HG03571 (cell line): ENCODE measurements around the gene BCKDHA.
"Not testable (repeated sequence)": the region's sequence is repeated elsewhere in the genome, so short reads cannot be mapped to it uniquely, and the experiment has no call there.

ENCODE experiments used
- ATAC-seq: cut with Tn5 transposase; IDR thresholded peaks from one replicate; pipeline ENCODE4 v1.9.1; 2021; ENCODE audit not compliant: unreplicated experiment

The BCKDHA gene

GRCh38 chr19:41402010-41402409 lies 4.4 kb downstream of the BCKDHA start:
- ATAC-seq = no peak

DNA sequence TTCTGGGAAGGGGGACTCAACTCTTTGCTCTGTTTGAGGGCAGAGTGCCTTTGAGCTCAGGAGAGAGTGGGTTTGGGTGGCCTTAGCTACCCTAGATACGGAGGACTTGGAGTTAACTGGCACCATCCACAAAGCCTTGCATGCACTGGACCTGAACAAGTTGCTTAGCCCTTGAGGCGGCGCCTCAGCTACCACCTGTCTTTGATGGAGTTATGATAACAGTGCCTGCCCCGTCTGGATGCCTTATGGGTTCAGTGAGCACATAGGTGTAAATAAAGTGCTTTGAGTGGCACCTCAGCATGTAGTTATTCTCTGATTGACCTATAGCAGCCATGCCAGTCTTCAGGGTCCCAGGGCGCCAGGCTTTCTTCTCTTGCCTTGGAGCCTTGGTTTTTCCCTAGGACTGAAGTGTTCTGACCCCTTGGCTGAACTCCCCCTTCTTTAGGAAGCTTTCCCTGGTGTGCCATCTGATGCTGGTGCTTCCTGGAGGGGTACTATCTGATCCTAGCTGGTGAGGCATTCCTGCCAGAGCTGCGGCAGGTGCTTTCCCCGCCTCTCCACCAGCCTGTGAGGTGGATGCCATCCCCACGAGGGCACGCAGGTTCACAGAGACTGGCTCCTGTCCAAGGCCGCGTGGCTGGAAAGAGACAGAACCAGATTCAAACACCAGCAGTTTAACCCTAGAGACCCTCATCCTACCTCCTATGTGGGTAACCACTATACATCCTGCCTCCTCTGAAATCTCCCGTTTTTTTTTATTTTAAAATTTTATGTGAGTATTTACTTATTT lies 5.8 kb downstream of the BCKDHA start:
- ATAC-seq = no peak

DNA sequence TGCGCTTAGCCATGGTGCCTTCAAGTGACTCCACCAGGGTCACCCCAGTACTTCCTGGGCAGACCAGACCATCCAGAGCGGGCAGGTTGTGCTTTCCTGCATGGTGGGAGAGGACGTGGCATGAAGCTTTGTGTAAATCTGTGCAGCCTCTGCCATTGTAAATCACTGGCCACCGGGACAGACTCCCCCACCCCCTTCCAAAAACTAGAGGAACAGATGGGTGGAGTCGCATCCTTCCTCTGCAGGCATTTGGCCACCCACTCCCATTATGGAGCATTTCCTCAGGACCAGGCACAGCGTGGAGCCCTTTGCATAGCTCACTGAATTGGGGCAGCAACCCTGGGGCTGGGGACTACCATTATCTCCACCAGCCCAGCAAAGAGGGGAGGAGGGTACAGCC lies 8.2 kb downstream of the BCKDHA start:
- no peak for ATAC-seq

GRCh38 chr19:41407271-41407670 lies 9.7 kb downstream of the BCKDHA start:
- ATAC-seq = no peak

GRCh38 chr19:41408256-41408655 lies 10.6 kb downstream of the BCKDHA start:
- no peak for ATAC-seq

- not testable (repeated sequence) for ATAC-seq
Measured at GRCh38 chr19:41408846-41409245, 11.2 kb downstream of the BCKDHA start.

DNA sequence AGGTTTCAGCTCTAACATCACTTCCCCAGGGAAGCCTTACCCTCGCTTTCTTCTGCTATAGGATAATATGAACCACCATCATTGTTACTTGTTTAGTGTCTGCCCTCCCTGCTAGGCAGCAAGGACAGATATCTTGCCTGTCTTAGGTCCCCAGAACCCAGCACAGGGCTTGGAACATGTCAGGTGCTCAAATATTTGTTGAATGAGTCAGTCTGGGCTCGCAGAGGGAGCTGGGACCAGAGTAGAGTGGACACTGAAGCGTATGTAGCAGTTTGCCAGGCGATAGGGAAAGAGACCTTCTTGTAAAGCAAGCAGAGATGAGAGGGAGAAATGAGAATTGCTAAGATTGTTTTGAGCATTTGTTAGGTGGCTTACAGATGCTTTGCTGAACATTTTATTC lies 11.7 kb downstream of the BCKDHA start:
- no peak for ATAC-seq

DNA sequence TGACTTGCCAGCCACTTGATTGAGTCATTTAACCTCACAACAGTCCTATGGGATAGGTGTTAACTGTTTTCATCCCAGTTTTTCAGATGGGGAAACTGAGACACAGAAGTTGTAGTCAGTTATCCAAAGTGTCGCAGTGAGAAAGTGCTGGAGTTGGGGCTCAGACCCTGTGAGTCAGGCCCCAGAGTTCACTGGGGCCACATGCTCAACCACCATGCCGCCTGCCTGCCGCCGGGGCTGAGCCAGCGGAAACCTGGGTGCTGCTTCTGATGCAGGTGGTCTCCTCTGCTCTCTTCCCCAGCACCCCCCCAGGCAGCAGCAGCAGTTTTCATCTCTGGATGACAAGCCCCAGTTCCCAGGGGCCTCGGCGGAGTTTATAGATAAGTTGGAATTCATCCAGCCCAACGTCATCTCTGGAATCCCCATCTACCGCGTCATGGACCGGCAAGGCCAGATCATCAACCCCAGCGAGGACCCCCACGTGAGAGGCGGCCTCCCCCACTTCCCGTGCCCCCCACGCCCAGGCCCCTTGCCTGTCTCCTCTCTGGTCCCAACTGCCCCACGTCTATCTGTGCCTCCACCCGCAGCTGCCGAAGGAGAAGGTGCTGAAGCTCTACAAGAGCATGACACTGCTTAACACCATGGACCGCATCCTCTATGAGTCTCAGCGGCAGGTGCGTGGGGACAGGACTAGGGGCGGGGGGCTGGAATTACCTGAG lies 12.9 kb downstream of the BCKDHA start:
- no peak for ATAC-seq

DNA sequence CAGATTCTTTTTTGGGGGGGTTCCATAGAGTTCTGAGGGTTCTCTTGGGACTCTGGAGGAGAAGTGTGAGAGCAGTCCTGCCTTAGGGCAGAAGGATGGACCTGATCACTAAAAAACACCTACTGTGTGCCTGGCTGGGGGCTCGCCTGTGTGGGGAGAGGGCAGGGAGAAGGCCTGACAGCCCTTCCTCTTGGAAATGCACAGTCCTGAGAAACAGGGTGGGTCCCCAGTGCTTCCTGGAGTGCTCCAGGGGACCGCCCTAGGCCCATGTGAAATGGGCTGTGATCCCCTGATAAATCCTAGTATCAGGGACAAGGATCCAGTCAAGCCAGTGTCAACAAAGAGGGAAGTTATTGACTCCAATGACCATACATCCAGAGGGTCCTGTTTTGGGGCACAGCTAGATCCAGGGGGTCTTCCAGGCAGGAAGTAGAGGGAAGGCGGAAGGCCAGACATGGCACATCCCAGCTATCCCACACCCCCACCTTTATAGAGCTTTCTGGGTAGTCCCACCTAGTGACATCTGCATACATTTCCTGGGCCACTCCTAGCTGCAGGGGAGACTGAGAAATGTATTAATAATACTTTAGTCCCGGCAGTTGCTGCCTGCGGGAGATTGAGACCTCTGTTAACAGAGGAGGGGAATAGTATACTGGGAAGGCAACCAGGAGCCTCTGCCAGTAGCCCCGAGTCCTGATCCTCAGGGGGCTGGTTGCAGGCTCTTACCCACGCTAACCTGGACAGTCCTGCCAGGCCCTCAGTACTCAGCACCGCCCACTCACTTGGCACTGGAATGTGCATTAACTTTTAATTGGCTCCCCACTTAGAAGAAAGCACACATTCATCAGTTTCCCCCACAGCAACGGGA lies 13.7 kb downstream of the BCKDHA start:
- no peak for ATAC-seq

DNA sequence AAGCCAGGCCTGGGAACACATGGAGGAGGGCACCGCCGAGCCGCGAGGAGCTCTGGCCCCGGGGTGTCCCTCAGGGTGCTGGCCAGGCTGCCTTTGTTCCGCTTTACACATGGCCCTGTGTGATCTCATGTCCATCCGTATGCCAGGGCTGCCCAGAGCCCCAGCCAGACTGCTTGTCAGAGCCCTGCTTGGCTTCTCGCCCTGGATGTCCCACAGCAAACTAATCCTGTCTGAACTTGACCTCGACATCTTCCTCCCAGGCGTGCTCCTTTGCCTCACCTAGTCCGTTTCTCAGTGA lies 14.3 kb downstream of the BCKDHA start:
- no peak for ATAC-seq

GRCh38 chr19:41412953-41413352 lies 15.3 kb downstream of the BCKDHA start:
- no peak for ATAC-seq

GRCh38 chr19:41413947-41414346 lies 16.3 kb downstream of the BCKDHA start:
- ATAC-seq = no peak

- ATAC-seq = no peak
Measured at GRCh38 chr19:41414461-41414860, 16.8 kb downstream of the BCKDHA start.

DNA sequence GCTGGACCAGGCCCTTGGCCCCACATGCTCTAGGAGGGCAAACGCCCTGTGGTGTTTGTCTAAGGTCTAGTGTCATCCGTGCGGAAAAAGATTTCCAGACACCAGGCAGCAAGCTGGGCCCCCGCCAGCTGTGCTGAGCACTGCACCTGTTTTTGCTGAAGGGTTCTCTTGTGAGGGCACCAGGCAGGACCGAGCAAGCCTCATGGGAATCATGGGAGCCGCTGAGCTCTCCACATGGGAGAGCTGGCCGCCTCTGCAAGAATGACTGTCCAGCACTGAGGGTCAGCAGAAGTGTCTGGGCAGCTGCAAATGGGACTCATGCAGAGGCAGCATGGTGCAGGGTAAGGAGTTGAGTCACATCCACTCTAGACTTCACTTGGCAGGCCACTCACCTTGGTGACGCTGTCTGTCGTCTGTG lies 17.5 kb downstream of the BCKDHA start:
- ATAC-seq = no peak

DNA sequence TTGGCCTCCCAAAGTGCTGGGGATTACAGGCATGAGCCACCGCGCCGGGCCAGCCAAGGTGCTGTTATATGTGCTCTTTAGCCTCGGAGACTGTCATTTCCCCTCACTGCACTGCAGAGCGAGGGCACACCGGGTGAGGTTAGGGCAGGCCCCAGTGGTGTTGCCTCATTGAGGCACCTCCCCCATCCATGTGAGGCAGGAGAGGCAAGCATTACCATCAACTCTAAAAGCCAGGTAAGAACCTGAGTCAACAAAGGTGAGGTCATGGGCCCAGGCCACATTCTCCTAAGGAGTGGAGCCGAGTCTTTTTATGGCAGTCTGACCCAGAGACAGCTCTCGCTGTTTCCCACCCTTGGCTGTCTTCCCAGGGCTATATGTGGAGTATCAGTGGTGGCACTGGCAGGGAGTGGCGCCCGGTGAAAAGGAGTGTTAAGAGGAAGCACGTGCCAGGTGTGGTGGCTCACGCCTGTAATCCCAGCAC lies 18.6 kb downstream of the BCKDHA start:
- ATAC-seq = no peak

DNA sequence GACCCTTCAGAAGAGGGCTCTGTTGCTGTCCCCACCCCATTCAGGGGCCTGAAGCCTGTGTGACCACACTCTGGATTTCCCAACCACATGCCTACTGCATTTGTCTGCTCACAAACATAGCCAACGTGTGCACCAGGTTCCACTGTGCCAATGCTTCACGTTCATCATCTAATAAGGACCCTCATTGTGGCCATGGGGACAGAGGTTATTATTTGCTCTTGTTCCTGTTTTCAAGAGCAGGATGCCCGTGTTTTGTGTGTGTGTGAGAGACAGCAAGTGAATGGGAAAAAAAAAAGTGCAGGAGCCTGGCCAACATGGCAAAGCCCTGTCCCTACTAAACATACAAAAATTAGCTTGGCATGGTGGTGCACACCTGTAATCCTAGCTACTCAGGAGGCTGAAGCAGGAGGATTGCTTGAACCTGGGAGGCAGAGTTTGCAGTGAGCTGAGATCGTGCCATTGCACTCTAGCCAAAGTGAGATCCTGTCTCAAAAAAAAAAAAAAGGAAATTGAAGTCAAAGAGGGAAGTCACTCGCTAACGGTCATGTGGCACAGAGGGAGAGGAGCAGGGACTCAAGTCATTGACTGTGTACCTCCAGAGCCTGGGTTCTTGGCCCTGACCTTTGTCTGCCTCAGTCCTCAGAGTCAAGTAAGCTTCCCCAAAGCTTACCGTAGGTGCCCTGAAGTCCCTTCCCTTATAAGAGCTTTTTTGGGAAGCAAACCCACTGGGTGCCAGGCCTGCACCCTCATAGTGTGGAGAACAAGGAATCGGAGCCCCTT lies 22.7 kb downstream of the BCKDHA start:
- ATAC-seq = no peak

DNA sequence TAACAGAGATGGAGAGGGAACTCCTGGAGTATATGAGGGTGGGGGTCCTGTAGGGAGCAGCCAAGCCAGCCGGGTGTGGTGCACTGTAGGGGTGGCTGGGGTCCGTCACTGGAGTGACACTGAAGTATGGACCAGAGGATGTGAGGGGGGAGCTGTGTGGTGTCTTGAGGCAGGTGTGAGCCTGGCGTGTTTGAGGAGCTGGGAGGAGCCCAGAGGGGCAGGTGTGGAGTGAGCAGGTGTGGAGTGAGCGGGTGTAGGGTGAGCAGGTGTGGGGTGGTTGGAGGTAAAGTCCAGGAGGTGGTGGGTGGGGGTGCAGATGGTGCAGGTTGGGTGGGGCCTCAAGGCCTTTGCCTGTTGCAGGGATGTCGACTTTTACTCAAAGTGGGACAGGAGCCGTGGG lies 23.7 kb downstream of the BCKDHA start:
- no peak for ATAC-seq

- ATAC-seq = no peak
Measured at GRCh38 chr19:41421973-41422372, 24.4 kb downstream of the BCKDHA start.

- no peak for ATAC-seq
Measured at GRCh38 chr19:41422456-41422855, 24.8 kb downstream of the BCKDHA start.

- no peak for ATAC-seq
Measured at GRCh38 chr19:41422955-41423354, 25.3 kb downstream of the BCKDHA start.
